Muscle layer of duodenum (tissue), 2 donors: ENCODE measurements around the gene SIK2.
"Not testable (repeated sequence)": the region's sequence is repeated elsewhere in the genome, so short reads cannot be mapped to it uniquely, and the experiment has no call there.

Source experiments
- H3K27ac ChIP-seq: one replicate; pipeline ENCODE4 v1.7.0; 2013; ENCODE audit warnings: mild to moderate bottlenecking, low read length
- H3K27me3 ChIP-seq: one replicate; pipeline ENCODE4 v1.7.0; 2013; ENCODE audit warnings: low read depth, mild to moderate bottlenecking, control low read depth, low read length
- H3K36me3 ChIP-seq, 2 donors: one replicate each; pipeline ENCODE4 v1.7.0; 2013; ENCODE audit warnings: low read length in 2 of 2, control low read depth in 1 of 2, mild to moderate bottlenecking in 1 of 2; ENCODE audit not compliant: insufficient read depth in 2 of 2, control insufficient read depth in 1 of 2
- H3K4me1 ChIP-seq, 2 donors: one replicate each; pipeline ENCODE4 v1.7.0; 2013; ENCODE audit warnings: low read length in 2 of 2, mild to moderate bottlenecking in 2 of 2, control low read depth in 1 of 2, moderate library complexity in 1 of 2; ENCODE audit not compliant: insufficient read depth in 2 of 2, control insufficient read depth in 1 of 2
- H3K4me3 ChIP-seq, 2 donors: one replicate each; pipeline ENCODE4 v1.7.0; 2013; ENCODE audit warnings: low read length in 2 of 2, low read depth in 1 of 2, mild to moderate bottlenecking in 1 of 2
- H3K9me3 ChIP-seq, 2 donors: one replicate each; pipeline ENCODE4 v1.7.0; 2013; ENCODE audit warnings: low read length in 2 of 2, control low read depth in 1 of 2, mild to moderate bottlenecking in 1 of 2; ENCODE audit not compliant: control insufficient read depth in 1 of 2
- donor health status: healthy.

SIK2 gene

DNA sequence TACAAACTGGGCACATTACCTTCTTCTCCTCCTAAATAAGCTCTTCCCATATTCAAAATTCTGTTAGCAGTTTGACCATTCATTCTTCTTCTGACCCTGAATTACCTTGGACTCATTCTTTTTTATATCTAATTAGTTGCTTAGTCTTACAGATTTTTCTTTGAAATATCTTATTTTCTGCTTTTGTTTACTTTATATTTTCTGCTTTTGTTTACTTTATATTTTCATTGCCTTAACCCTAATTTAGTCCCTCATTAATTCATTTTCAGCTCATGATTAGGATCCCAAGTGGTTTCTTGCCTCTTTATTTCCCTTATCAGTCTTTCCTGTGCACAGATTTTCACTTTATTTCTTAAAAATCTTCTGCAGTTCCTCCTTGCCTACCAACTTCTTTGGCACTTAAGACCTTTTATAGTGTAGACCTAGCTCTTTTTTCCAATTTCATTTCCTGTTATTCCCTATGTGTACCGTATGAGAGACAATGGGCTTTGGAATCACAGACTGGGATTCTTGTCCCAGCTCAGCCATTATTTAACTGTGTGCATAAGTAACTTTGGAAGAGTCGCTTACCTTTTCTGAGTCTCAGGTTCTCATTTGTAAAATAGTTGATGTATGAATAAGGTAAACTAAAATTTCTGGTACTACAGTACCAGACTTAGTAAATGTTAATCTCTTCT, 39.2 kb downstream of the SIK2 start:
- Histone ChIP-seq H3K4me1 (peaks cover 0 to 3% of the 10 kb centered on the region in 2 donors), H3K9me3 (no peaks in the 10 kb centered on the region), H3K4me3 (no peak overlapping the region), H3K27me3 (no peaks in the 10 kb centered on the region), H3K27ac (no peak overlapping the region), H3K36me3 (peaks cover 0 to 18% of the 10 kb centered on the region in 2 donors)

DNA sequence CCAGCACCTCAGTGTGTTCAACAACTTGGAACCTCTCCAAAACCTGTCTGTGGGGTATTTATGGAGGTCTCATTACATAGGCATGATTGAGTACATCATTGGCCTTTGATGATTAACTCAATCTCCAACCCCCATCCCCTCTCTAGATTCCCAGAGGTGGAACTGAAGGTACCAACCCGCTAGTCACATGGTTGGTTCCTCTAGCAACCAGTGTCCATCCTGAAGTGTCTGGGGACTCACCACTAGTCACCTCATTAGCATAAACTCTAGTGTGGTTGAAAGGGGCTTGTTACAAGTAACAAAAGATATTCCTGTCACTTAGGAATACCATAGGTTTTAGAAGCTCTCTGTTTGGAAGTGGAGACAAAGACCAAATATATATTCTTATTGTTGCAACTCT, 40.3 kb downstream of the SIK2 start:
- Histone ChIP-seq H3K4me1 (no peaks in the 10 kb centered on the region), H3K27me3 (no peaks in the 10 kb centered on the region), H3K27ac (no peak overlapping the region), H3K36me3 (peaks cover 0 to 18% of the 10 kb centered on the region in 2 donors), H3K4me3 (no peak overlapping the region), H3K9me3 (no peaks in the 10 kb centered on the region)

- Histone ChIP-seq H3K27me3 (no peaks in the 10 kb centered on the region), H3K36me3 (peaks cover 0 to 12% of the 10 kb centered on the region in 2 donors), H3K27ac (no peak overlapping the region), H3K4me3 (no peak overlapping the region), H3K4me1 (no peaks in the 10 kb centered on the region), H3K9me3 (no peaks in the 10 kb centered on the region)
Measured at GRCh38 chr11:111644922-111645321, 42.7 kb downstream of the SIK2 start.

DNA sequence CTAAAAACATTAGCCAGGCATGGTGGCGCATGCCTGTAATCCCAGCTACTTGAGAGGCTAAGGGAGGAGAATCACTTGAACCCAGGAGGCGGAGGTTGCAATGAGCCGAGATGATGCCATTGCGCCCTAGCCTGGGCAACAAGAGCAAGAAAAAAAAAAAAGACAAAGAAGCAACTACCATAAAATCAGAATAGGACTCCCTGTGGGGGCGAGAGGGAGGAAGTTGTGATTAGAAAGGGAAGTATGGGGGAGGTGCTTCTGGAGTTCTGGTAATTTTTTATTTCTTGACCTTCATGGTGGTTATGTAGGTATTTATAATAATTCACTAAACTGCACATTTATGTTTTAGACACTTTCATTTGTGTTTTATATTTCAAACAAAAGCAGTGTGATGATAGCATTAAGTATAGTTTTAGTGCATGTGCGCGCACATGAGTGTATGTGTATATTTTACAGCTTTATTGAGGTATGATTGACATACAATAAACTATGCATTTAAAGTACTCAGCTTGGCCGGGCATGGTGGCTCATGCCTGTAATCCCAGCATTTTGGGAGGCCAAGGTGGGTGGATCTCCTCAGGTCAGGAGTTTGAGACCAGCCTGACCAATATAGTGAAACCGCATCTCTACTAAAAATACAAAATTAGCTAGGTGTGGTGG, 43.5 kb downstream of the SIK2 start:
- Histone ChIP-seq H3K9me3 (no peaks in the 10 kb centered on the region), H3K36me3 (peaks cover 0 to 12% of the 10 kb centered on the region in 2 donors), H3K27me3 (no peaks in the 10 kb centered on the region), H3K4me1 (no peaks in the 10 kb centered on the region), H3K27ac (no peak overlapping the region), H3K4me3 (no peak overlapping the region)

GRCh38 chr11:111651336-111651735, 49.1 kb downstream of the SIK2 start:
- H3K4me1 ChIP-seq, H3K27ac ChIP-seq, H3K4me3 ChIP-seq, H3K27me3 ChIP-seq, H3K36me3 ChIP-seq, H3K9me3 ChIP-seq: not testable (repeated sequence)

- Histone ChIP-seq H3K27ac (no peak overlapping the region), H3K36me3 (peaks cover 3 to 4% of the 10 kb centered on the region in 2 donors), H3K27me3 (no peaks in the 10 kb centered on the region), H3K9me3 (no peaks in the 10 kb centered on the region), H3K4me3 (no peak overlapping the region), H3K4me1 (peaks cover 0 to 3% of the 10 kb centered on the region in 2 donors)
Measured at GRCh38 chr11:111652184-111652583, 49.9 kb downstream of the SIK2 start.

DNA sequence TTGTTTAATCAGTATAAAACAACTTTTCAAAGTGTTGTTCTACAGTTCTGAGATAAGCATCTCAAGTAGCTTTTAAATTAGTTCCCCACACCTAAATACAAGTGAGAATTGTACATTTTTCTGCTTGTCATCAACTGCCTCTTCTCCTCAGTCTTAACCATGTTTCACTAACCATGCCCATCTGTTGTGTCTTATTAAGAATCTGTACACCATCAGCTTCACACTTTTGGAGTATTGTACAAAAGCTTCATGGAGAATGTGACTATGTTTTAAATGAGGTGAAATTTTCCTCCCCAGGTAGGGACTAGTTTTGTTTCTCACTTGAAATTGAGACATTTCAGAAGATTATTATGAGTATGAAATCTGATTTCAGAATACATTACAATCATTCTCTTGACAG, 52.4 kb downstream of the SIK2 start:
- H3K36me3 ChIP-seq, result peaks cover 3 to 4% of the 10 kb centered on the region in 2 donors
- no peaks in the 10 kb centered on the region for H3K9me3 ChIP-seq
- H3K27ac ChIP-seq, result no peak overlapping the region
- H3K27me3 ChIP-seq, result no peaks in the 10 kb centered on the region
- H3K4me3 ChIP-seq, result no peak overlapping the region
- H3K4me1 ChIP-seq, result peaks cover 0 to 3% of the 10 kb centered on the region in 2 donors

DNA sequence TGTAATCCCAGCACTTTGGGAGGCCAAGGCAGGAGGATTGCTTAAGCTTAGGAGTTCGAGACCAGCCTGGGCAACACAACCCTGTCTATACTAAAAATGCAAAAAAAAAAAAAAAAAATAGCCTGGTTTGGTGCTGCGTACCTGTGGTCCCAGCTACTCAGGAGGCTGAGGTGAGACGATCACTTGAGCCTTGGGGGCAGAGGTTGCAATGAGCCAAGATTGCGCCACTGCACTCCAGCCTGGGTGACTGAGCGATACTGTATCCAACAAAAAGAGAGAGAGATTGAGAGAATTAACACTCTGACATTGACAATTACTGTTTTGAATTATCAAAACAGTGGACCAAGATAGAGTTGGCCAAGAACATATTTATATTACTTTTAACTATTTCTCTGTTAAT, 53.7 kb downstream of the SIK2 start:
- H3K4me3 ChIP-seq, result no peak overlapping the region
- H3K4me1 ChIP-seq, result peaks cover 0 to 3% of the 10 kb centered on the region in 2 donors
- peaks cover 3 to 4% of the 10 kb centered on the region in 2 donors for H3K36me3 ChIP-seq
- no peaks in the 10 kb centered on the region for H3K9me3 ChIP-seq
- no peaks in the 10 kb centered on the region for H3K27me3 ChIP-seq
- no peak overlapping the region for H3K27ac ChIP-seq

DNA sequence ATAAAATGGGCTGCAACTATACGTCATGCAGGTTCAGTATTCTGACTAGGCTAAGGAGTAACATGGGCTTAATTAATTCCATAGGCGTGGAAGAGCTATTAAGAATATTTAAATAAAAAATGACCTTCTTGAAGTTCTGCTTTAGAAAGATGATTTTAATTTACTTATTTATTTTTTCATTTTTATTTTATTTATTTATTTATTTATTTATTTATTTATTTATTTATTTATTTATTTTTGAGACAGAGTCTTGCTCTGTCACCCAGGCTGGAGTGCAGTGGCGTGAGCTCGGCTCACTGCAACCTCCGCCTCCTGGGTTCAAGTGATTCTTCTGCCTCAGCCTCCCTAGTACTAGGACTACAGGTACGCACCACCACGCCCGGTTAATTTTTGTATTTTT, 55.7 kb downstream of the SIK2 start:
- H3K27ac ChIP-seq, H3K4me3 ChIP-seq: not testable (repeated sequence)

GRCh38 chr11:111658493-111658892, 56.2 kb downstream of the SIK2 start:
- not testable (repeated sequence) for H3K27ac ChIP-seq

More for the DNA sequence above, 55.7 kb downstream of the SIK2 start:
- H3K36me3 ChIP-seq, H3K9me3 ChIP-seq, H3K4me1 ChIP-seq, H3K27me3 ChIP-seq: not testable (repeated sequence)

DNA sequence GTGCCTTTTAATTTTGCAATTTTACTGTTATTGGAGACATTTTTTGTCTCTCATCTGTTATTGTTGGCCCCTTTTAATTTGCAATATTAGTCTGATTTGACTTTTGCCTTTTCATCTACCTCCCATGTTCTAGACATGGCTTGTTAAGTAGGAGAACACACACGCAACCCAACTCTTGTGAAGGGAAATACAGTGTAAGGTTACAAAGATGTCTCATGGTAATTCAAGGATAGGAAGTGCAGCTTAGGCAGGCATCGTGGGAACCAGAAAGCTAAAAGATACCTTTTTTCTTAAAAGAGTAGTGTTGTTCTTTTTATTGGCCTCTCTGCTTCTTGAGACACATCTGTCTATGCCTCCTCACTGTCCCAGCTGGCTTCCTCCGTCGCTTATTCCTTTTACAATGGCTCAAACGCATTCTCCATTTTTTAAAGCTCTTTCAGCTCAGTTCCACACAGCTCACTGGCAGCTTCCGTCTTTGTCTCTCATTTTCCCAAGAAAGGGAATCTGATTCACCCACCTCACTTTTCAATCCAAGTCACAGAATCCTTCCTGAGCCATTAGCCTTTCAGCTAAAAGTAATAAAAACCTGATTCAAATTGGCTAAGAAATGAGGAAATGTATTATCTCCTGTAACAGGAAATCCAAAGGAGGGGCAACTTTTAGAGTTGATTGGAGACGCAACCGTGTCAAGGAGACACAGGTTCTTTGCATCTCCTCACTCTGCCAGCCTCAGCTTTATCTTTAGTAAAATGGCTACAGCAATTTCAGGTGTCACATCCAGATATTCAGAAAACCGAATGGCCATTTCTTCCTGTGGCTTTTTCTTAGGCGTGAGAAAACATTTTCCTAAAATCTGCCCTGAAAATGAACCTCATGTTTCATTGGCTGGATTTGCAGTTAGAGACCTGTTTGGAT, 57.2 kb downstream of the SIK2 start:
- H3K36me3 ChIP-seq, result no peaks in the 10 kb centered on the region
- no peak overlapping the region for H3K27ac ChIP-seq
- no peaks in the 10 kb centered on the region for H3K9me3 ChIP-seq
- no peaks in the 10 kb centered on the region for H3K27me3 ChIP-seq
- no peak overlapping the region for H3K4me3 ChIP-seq
- peaks cover 6 to 12% of the 10 kb centered on the region in 2 donors for H3K4me1 ChIP-seq

More at GRCh38 chr11:111658493-111658892, 56.2 kb downstream of the SIK2 start:
- H3K36me3 ChIP-seq, H3K4me1 ChIP-seq, H3K9me3 ChIP-seq, H3K27me3 ChIP-seq, H3K4me3 ChIP-seq: not testable (repeated sequence)
